NB4 (cell line): ENCODE results near the gene RAB11FIP3.

Experiments
- DNase-seq: peaks from one replicate; pipeline ENCODE4 v3.0.0; 2010; ENCODE audit warnings: low read depth
- H3K4me3 ChIP-seq: one replicate; pipeline ENCODE4 v1.5.1; 2011; ENCODE audit warnings: mild to moderate bottlenecking, low read depth, low read length, moderate library complexity
- MYC ChIP-seq: IDR thresholded peaks from 2 replicates; pipeline ENCODE4 v1.6.1; 2011; ENCODE audit warnings: low read depth, low read length
- POLR2A ChIP-seq: IDR thresholded peaks from 2 replicates; pipeline ENCODE4 v1.6.1; 2011; ENCODE audit warnings: mild to moderate bottlenecking; ENCODE audit not compliant: insufficient read length; ENCODE audit errors: extremely low read depth
- TF ChIP-seq, protein P1 (sequence below): IDR thresholded peaks from one replicate; pipeline ENCODE4 v1.5.1; 2012; ENCODE audit warnings: low read depth, low read length
- TF ChIP-seq, protein P2 (sequence below): IDR thresholded peaks from 2 replicates; pipeline ENCODE4 v1.6.1; 2011; ENCODE audit warnings: low read depth, low read length

Gene RAB11FIP3

DNA sequence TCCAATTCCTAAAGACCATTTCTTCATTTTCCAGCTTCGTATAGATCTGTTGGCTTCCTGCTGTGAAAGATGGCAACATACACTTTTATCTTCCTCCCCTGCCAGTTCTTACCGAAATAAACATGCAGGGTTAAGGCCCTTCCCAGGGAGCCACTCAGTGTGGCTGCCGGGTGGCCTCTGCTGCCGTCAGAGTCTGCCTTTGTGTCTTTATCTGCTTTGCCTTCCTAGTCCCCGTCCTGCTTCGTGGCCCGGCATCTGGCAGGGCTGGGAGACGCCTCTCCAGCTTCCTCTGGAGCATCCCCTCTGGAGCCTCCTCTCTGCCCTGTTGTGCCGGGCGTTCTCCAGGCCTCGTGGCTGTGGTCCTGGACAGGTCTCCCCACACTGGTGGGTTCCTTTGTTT, 71.8 kb downstream of the RAB11FIP3 start:
- H3K4me3 ChIP-seq: no peak overlapping the region
- no peak for DNase-seq
- TF ChIP-seq, protein P1, sequence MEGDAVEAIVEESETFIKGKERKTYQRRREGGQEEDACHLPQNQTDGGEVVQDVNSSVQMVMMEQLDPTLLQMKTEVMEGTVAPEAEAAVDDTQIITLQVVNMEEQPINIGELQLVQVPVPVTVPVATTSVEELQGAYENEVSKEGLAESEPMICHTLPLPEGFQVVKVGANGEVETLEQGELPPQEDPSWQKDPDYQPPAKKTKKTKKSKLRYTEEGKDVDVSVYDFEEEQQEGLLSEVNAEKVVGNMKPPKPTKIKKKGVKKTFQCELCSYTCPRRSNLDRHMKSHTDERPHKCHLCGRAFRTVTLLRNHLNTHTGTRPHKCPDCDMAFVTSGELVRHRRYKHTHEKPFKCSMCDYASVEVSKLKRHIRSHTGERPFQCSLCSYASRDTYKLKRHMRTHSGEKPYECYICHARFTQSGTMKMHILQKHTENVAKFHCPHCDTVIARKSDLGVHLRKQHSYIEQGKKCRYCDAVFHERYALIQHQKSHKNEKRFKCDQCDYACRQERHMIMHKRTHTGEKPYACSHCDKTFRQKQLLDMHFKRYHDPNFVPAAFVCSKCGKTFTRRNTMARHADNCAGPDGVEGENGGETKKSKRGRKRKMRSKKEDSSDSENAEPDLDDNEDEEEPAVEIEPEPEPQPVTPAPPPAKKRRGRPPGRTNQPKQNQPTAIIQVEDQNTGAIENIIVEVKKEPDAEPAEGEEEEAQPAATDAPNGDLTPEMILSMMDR: no peak
- TF ChIP-seq MYC: no peak

DNA sequence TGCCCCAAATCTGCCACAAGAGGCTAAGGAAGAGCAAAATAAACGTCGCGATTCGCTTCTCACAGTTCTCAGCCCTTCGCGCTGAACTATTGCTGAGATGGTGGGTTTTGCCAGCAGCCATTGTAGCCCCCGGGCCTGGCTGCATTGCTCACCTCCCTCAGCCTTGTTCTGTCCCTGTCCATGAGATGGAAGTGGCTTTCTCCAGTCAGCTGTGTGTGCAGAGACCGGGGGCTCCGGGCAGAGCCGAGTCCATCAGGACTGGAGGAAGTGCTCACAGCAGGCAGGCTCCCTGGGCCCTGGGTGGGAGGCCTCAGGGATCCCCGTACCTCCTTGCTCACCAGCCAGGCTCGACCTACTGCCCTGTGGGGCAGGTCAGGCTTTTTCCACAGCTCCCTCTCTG, 74.5 kb downstream of the RAB11FIP3 start:
- DNase-seq: no peak
- no peak overlapping the region for H3K4me3 ChIP-seq
- TF ChIP-seq, protein P2, sequence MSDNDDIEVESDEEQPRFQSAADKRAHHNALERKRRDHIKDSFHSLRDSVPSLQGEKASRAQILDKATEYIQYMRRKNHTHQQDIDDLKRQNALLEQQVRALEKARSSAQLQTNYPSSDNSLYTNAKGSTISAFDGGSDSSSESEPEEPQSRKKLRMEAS: no peak

DNA sequence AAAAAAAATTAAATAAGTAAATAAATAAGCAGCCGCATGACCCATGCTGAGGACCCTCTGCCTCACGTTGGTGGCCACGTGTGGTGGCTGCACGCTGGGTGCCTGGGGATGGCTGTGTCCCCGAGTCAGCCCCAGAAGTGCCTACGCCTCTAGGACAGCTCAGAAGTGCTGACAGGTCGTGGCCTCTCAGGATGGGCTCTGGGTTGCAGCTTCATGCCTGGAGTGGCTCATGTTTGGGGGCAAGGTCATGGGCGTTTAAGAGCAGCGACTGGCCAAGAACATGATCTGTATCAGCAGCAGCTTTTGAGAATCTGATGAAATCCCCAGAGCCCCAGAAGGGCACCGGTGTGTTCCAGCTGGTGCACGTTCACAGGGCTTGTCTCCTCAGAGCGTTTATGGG, 75.3 kb downstream of the RAB11FIP3 start:
- TF ChIP-seq POLR2A: no peak
- TF ChIP-seq, protein P2: no peak
- H3K4me3 ChIP-seq: no peak overlapping the region
- no peak for DNase-seq

DNA sequence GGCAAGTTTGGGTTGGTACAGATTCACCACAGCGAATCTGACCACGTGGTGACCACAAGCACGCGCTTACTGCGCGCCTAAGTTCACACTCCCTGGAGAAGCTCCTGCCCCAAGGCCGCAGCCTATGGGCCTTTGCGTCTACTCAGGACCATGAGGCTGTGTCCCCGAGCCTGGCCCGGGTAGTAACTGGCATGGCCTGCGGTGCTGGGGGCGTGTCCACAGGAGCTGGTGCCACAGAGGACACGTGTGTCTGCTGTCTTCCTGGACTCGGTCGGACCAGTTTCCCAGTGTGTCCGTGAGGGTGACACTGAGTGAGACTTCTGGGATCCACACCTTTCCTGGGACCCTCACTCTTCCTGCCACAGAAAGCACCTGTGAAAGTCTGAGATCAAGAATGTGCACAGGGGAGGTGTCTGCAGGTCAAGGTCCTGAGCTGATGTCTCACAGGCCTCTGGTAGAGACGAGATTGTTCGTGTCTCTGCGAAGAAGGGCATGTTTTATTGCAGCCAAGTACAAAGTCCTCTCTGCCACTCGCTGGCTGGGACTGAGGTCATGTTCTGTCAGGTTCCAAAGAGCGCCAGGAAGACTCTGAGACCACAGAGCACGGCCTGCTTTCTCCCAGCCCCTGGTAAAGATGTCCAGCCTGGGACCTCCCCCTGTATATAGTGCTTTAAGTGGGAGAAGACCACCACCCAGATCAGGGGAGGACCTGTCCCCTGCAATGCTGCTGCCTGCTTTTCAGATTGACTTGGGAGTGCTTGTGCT, 76.9 kb downstream of the RAB11FIP3 start:
- no peak for DNase-seq
- TF ChIP-seq MYC: no peak
- no peak for TF ChIP-seq POLR2A
- TF ChIP-seq, protein P2: no peak
- TF ChIP-seq, protein P1: no peak
- H3K4me3 ChIP-seq: no peak overlapping the region

DNA sequence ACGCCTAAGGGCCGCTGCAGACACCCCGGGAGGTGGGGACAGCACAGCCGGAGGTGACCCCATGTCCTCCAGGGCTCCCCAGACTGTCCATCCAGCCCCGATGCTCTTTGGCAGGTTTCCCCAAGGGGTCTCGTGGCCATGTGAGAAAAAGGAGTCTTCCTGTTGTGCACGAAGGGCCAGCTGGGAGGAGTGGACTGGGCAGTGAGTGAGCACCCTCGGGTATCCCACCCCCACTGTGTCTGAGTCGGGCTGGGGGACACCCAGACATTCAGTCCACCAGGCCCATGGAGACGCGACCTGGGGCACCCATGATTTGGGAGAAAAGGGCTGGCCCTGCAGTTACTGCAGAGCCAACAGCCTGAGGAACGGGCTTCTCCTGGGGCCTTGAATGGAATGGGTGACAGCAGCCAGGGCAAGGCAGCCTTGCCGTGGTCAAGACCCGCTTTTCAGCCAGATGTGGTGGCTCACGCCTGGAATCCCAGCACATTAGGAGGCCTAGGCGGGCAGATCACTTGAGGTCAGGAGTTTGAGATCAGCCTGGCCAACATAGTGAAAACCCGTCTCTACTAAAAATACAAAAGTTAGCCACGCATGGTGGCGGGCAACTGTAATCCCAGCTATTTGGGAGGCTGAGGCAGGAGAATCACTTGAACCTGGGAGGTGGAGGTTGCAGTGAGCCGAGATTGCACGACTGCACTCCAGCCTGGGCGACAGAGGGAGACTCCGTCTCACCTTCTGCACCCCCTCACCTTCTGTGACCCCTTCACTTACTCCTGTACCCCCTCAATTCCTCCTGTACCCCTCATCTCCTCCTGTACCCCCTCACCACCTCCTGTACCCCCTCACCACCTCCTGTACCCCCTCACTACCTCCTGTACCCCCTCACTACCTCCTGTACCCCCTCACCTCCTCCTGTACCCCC, 78.0 kb downstream of the RAB11FIP3 start:
- H3K4me3 ChIP-seq: no peak overlapping the region
- TF ChIP-seq, protein P2: no peak
- TF ChIP-seq POLR2A: no peak
- TF ChIP-seq MYC: no peak
- TF ChIP-seq, protein P1: no peak
- no peak for DNase-seq

DNA sequence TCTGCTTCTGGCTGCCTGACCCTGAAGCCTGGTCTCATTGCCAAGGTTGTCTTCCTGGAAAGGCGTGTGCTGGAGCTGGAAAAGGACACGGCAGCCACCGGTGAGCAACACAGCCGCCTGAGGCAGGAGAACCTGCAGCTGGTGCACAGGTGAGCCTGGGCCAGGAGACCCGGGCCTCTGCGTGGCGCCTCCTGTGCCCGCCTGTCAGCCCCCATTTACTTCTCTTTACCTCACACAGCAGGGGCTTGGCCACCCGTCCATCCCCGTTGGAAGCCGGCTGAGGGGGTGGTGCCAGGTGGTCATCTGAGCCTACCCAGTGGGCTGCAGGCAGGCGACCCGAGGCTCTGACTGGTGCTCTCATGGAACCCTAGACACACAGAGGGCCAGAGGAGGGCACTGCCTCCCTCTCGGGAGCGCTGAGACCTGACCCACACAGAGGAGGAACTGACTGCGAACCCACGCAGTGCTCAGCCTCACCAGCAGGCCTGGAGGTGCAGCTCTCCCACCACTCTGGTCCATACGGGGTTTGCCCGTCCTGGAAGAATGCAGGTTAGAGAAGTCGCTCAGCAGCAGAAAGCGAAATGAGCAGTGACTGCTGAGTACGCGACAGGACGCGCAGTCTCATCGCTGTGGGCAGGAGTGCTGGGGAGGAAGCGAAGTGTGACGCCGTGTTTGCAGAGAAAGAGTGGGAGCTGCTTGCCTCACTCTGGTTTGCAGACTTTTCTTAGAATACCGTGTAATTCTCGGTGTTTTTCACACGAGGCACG, 80.2 kb downstream of the RAB11FIP3 start:
- H3K4me3 ChIP-seq: no peak overlapping the region
- TF ChIP-seq POLR2A (no peak), MYC (no peak)
- TF ChIP-seq, protein P1: no peak
- TF ChIP-seq, protein P2: no peak
- no peak for DNase-seq
